B cell (primary cell): Measurements from ENCODE around the gene GPR137C. TPM values are rescaled to one million over a fixed set of nuclear protein-coding genes. Genes with fewer than 3 reads are reported as not detected.

Experiments
- ATAC-seq: fragments of 200-7000 bp; cut with Tn5 transposase; one replicate; pipeline ENCODE4 v1.10.0; 2021; ENCODE audit warnings: low read depth, mild to moderate bottlenecking, moderate number of reproducible peaks, moderate library complexity
- CTCF ChIA-PET: fragments of 350-600 bp; sonication (Branson Sonifier 250); formaldehyde crosslinking; loops from one replicate; lab custom pipeline; 2021; ENCODE audit warnings: antibody characterized with exemption, inconsistent platforms; lab: Charles Lee
- POLR2A ChIA-PET: fragments of 350-600 bp; sonication (Branson Sonifier 250); formaldehyde crosslinking; loops from one replicate; lab custom pipeline; 2021; ENCODE audit warnings: antibody characterized with exemption; lab: Charles Lee
- DNase-seq: peaks from one replicate; pipeline ENCODE4 v3.0.0; 2013
- H2AFZ ChIP-seq: 2 replicates; pipeline ENCODE4 v1.6.1; 2012; ENCODE audit warnings: mild to moderate bottlenecking, low read depth, low read length; ENCODE audit not compliant: insufficient read depth, poor library complexity, severe bottlenecking
- H3K27ac ChIP-seq, 2 donors: 1 replicate in 1 of 2; 2 replicates in 1 of 2; pipeline ENCODE4 v1.5.1; 2012 to 2013; ENCODE audit warnings: low read length in 2 of 2, mild to moderate bottlenecking in 2 of 2, moderate library complexity in 1 of 2
- H3K27me3 ChIP-seq, 4 experiments: fragments of 200-600 bp in 1 of 4; sonication (generic) in 1 of 4; replicated peaks in 1 of 4; 1 replicate in 2 of 4; 2 replicates in 2 of 4; pipeline versions ENCODE4 v1.6.1 to v1.7.0; 2013 to 2016; ENCODE audit warnings: low read length in 3 of 4, mild to moderate bottlenecking in 2 of 4, mixed read lengths in 1 of 4, moderate library complexity in 1 of 4; ENCODE audit not compliant: insufficient read depth in 4 of 4, control insufficient read depth in 3 of 4; ENCODE audit errors: control extremely low read depth in 1 of 4
- H3K36me3 ChIP-seq, 2 experiments: replicated peaks in 1 of 2; 1 replicate in 1 of 2; 2 replicates in 1 of 2; pipeline versions ENCODE4 v1.6.1 to v1.7.1; 2013; ENCODE audit warnings: low read length in 1 of 2; ENCODE audit not compliant: insufficient read depth in 2 of 2, control insufficient read depth in 1 of 2; ENCODE audit errors: control extremely low read depth in 1 of 2, extremely low read depth in 1 of 2
- H3K4me1 ChIP-seq, 2 donors: fragments of 200-600 bp in 1 of 2; sonication (generic) in 1 of 2; 1 replicate in 1 of 2; 2 replicates in 1 of 2; pipeline versions ENCODE4 v1.5.1 to v1.6.1; 2013 to 2017; ENCODE audit warnings: low read length in 2 of 2; ENCODE audit not compliant: control insufficient read depth in 2 of 2, insufficient read depth in 2 of 2
- H3K4me2 ChIP-seq: replicated peaks from 2 replicates; pipeline ENCODE3; 2012; ENCODE audit warnings: mild to moderate bottlenecking, low read depth, low read length; ENCODE audit not compliant: poor library complexity, severe bottlenecking
- H3K4me3 ChIP-seq, 5 experiments: fragments of 200-600 bp in 1 of 5; sonication (generic) in 1 of 5; 1 replicate in 3 of 5; 2 replicates in 2 of 5; pipeline versions ENCODE4 v1.5.1 to v1.7.0; 2011 to 2016; ENCODE audit warnings: low read length in 4 of 5, mild to moderate bottlenecking in 4 of 5, low read depth in 2 of 5, control low read depth in 1 of 5, moderate library complexity in 1 of 5; ENCODE audit not compliant: insufficient read depth in 1 of 5; ENCODE audit errors: control extremely low read depth in 1 of 5, extremely low read depth in 1 of 5
- H3K79me2 ChIP-seq: fragments of 200-600 bp; sonication (generic); one replicate; pipeline ENCODE4 v1.6.0; 2016; ENCODE audit warnings: low read length; ENCODE audit not compliant: control insufficient read depth, insufficient read depth
- H3K9ac ChIP-seq: fragments of 200-600 bp; sonication (generic); 2 replicates; pipeline ENCODE4 v1.6.1; 2017; ENCODE audit warnings: mild to moderate bottlenecking, low read length, moderate library complexity
- H3K9me3 ChIP-seq, 3 donors: one replicate each; pipeline versions ENCODE4 v1.6.1 to v1.7.1; 2013; ENCODE audit warnings: low read length in 2 of 3; ENCODE audit not compliant: control insufficient read depth in 2 of 3, insufficient read depth in 1 of 3; ENCODE audit errors: control extremely low read depth in 1 of 3
- H4K20me1 ChIP-seq: 2 replicates; pipeline ENCODE4 v1.6.0; 2012; ENCODE audit warnings: mild to moderate bottlenecking, low read length; ENCODE audit not compliant: insufficient read depth, control insufficient read depth, poor library complexity, severe bottlenecking
- H3K27ac Mint-ChIP-seq: one replicate; pipeline ENCODE4 v1.8.0; 2021; ENCODE audit warnings: mixed read lengths
- H3K27me3 Mint-ChIP-seq: one replicate; pipeline ENCODE4 v1.8.0; 2021; ENCODE audit warnings: mixed read lengths
- H3K4me1 Mint-ChIP-seq: one replicate; pipeline ENCODE4 v1.8.0; 2021; ENCODE audit warnings: mixed read lengths
- H3K4me3 Mint-ChIP-seq: one replicate; pipeline ENCODE4 v1.8.0; 2021; ENCODE audit warnings: mixed read lengths
- H3K9me3 Mint-ChIP-seq: one replicate; pipeline ENCODE4 v1.8.0; 2022; ENCODE audit warnings: mixed read lengths; ENCODE audit not compliant: insufficient read depth
- CTCF ChIP-seq: fragments of 200-600 bp; IDR thresholded peaks from one replicate; pipeline ENCODE4 v1.8.0; 2022; ENCODE audit warnings: antibody characterized with exemption, mild to moderate bottlenecking
- EZH2 ChIP-seq: IDR thresholded peaks from 2 replicates; pipeline ENCODE4 v1.6.1; 2012; ENCODE audit warnings: borderline replicate concordance, low read depth, mild to moderate bottlenecking, moderate library complexity, low read length; ENCODE audit not compliant: insufficient read depth, poor library complexity, severe bottlenecking
- WGBS: methylation state at CpG from one replicate; pipeline ENCODE4 v1.1.5; 2013; ENCODE audit warnings: missing lambda C conversion rate; ENCODE audit not compliant: insufficient coverage; 5-methylcytosine and 5-hydroxymethylcytosine counted together
- intact Hi-C: fragments of 100-400 bp; cut with micrococcal nuclease; formaldehyde crosslinking; loops from one replicate; pipeline ENCODE4 v1.10.0; 2022
- polyA plus RNA-seq: library from polyadenylated mRNA; depleted of rRNA; stranded (reverse); fragments of >200 nt; gene quantifications from 2 replicates; pipeline ENCODE4 v1.2.3, GENCODE V29; 2012
- total RNA-seq, 2 donors: library from RNA; stranded (reverse); fragments of 120-200 nt in 1 of 2; gene quantifications; 1 replicate in 1 of 2; 2 replicates in 1 of 2; pipeline versions ENCODE4 v1.2.3 to v1.2.4, GENCODE V29; 2013 to 2022

Gene GPR137C
- total and polyA plus RNA-seq, 2 donors (not counting 1 experiment from before 2014, with no cell fraction given), result 0.06 to 0.67 TPM

GRCh38 chr14:52649511-52649910 is 96.9 kb downstream of the GPR137C start:
- Histone ChIP-seq H3K79me2 (no peaks in the 10 kb centered on the region), H3K4me3 (no peak overlapping the region), H3K27me3 (no peaks in the 10 kb centered on the region), H3K9me3 (no peaks in the 10 kb centered on the region), H3K36me3 (peaks cover 1 to 36% of the 10 kb centered on the region in 2 experiments), H3K4me2 (no peak overlapping the region), H3K9ac (no peak overlapping the region), H4K20me1 (no peaks in the 10 kb centered on the region), H3K4me1 (no peaks in the 10 kb centered on the region), H3K27ac (no peak overlapping the region), H2AFZ (no peak overlapping the region)
- no peaks in the 10 kb centered on the region for H3K27me3 Mint-ChIP-seq
- no peak overlapping the region for H3K4me3 Mint-ChIP-seq
- no peak overlapping the region for H3K27ac Mint-ChIP-seq
- POLR2A ChIA-PET, result no interaction called here
- intact Hi-C loops, result no loop called here
- TF ChIP-seq EZH2, result no peak
- TF ChIP-seq CTCF, result no peak
- H3K4me1 Mint-ChIP-seq, result no peaks in the 10 kb centered on the region
- WGBS, result no CpG with 5 or more reads among the region's 1 CpG
- CTCF ChIA-PET, result no interaction called here
- ATAC-seq (no peak), DNase-seq (no peak)
- no peaks in the 10 kb centered on the region for H3K9me3 Mint-ChIP-seq

DNA sequence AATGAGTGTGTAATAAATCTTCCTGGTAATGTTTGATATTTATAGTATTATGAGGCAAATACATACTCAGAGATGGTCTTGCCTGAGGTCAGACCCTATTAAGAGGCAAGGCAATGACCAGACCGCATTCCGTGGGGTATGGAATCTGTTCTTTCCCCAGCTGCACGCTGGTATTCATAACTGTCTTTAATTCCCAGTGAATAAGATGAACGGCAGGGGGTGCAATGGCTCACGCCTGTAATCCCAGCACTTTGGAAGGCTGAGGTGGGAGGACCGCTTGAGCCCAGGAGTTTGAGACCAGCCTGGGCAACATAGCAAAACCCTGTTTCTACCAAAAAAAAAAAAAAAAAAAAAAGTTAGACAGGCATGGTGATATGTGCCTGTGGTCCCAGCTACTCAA is 98.1 kb downstream of the GPR137C start:
- CTCF ChIA-PET, result no interaction called here

More for the DNA sequence above, 98.1 kb downstream of the GPR137C start:
- H3K27ac Mint-ChIP-seq, result no peak overlapping the region
- H3K9me3 Mint-ChIP-seq, result no peaks in the 10 kb centered on the region
- POLR2A ChIA-PET, result no interaction called here
- H3K36me3 ChIP-seq, result peaks cover 1 to 35% of the 10 kb centered on the region in 2 experiments
- H3K4me2 ChIP-seq, result no peak overlapping the region
- H3K27me3 Mint-ChIP-seq, result no peaks in the 10 kb centered on the region
- DNase-seq (no peak), ATAC-seq (no peak)
- H3K4me1 ChIP-seq, result no peaks in the 10 kb centered on the region
- no peak overlapping the region for H2AFZ ChIP-seq
- intact Hi-C loops, result no loop called here
- no peak overlapping the region for H3K27ac ChIP-seq
- H3K4me3 ChIP-seq, result no peak overlapping the region
- H3K27me3 ChIP-seq, result no peaks in the 10 kb centered on the region
- H3K4me3 Mint-ChIP-seq, result no peak overlapping the region
- no peaks in the 10 kb centered on the region for H3K79me2 ChIP-seq
- TF ChIP-seq EZH2 (no peak), CTCF (no peak)
- no peaks in the 10 kb centered on the region for H3K9me3 ChIP-seq
- H3K9ac ChIP-seq, result no peak overlapping the region
- no peaks in the 10 kb centered on the region for H3K4me1 Mint-ChIP-seq
- WGBS, result 100% methylated on average over 3 of the region's 6 CpGs
- H4K20me1 ChIP-seq, result no peaks in the 10 kb centered on the region
